GM13976 (cell line): ENCODE data around the gene PRKAG2.

Source experiments
- DNase-seq: peaks from one replicate; pipeline ENCODE4 v3.0.0; 2012; ENCODE audit warnings: low spot score
- in situ Hi-C: fragments of 300-500 bp; cut with MboI; formaldehyde crosslinking; loops from one replicate; pipeline ENCODE4 v1.12.0; 2022; ENCODE audit warnings: low sequenced_read_pairs, mixed read lengths, inconsistent platforms; ENCODE audit not compliant: unreplicated experiment
- TF ChIP-seq, protein P1 (sequence below): IDR thresholded peaks from 2 replicates; pipeline ENCODE4 v1.5.1; 2012; ENCODE audit warnings: borderline replicate concordance, mild to moderate bottlenecking; ENCODE audit not compliant: insufficient read depth; ENCODE audit errors: extremely low read depth, missing control alignments, control extremely low read depth

Gene PRKAG2

GRCh38 chr7:151838072-151838471 is 38.8 kb downstream of the PRKAG2 start:
- TF ChIP-seq, protein P1, sequence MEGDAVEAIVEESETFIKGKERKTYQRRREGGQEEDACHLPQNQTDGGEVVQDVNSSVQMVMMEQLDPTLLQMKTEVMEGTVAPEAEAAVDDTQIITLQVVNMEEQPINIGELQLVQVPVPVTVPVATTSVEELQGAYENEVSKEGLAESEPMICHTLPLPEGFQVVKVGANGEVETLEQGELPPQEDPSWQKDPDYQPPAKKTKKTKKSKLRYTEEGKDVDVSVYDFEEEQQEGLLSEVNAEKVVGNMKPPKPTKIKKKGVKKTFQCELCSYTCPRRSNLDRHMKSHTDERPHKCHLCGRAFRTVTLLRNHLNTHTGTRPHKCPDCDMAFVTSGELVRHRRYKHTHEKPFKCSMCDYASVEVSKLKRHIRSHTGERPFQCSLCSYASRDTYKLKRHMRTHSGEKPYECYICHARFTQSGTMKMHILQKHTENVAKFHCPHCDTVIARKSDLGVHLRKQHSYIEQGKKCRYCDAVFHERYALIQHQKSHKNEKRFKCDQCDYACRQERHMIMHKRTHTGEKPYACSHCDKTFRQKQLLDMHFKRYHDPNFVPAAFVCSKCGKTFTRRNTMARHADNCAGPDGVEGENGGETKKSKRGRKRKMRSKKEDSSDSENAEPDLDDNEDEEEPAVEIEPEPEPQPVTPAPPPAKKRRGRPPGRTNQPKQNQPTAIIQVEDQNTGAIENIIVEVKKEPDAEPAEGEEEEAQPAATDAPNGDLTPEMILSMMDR: no peak
- DNase-seq: no peak
- in situ Hi-C loops: no loop called here

- TF ChIP-seq, protein P1: no peak
- in situ Hi-C loops: no loop called here
- no peak for DNase-seq
These were observed 39.5 kb downstream of the PRKAG2 start for GRCh38 chr7:151837285-151838042.

DNA sequence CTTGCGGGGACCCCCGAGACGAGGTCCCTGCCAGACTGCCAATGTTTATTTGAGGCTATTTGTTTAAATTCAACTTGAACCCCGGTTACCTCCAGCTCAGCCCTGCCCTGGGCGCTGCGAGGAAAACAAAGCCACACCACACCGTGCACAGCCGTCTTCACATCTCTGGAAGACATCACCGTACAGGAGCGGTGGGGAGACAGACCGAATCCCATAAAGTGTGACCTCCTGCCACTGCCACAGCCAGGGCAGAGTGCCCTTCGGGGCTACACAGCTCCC is 40.0 kb downstream of the PRKAG2 start:
- TF ChIP-seq, protein P1: no peak
- in situ Hi-C loops: no loop called here
- DNase-seq: no peak

DNA sequence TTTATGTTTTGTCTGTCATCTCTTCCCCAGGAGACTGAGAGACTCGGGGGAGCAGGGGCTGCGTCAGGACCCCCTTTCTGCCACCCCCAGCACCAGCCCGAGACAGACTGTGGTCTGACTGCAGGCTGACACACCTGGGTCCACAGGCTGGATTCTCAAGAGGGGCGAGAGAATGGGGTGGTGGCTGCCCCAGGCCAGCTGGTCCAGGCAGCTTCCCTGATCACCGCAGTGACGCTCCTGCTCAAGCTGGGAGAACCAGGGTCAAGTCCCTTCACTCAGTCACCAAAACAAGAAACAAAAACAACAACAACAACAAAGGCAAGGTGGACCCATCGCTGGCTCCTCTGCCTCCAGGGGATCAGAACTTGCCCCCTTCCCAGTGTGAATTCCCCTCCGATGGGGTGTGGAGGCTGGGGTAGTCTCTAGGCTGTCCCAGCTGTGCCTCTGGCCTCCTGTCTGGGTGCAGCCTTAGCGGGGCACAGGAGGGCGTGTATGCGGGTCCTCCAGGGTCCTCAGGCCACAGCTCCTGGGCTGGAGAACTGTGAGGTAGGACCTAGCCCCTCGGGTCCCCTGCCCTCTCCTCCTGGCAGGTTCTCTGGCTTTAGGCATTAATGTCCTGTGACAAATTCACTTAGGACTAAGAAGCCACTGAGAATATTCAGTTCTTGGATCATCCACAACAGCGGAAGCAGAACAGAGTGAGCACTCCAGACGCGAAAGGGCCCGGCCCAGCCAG is 40.6 kb downstream of the PRKAG2 start:
- in situ Hi-C loops: no loop called here
- DNase-seq: no peak
- TF ChIP-seq, protein P1: no peak

- DNase-seq: no peak
- TF ChIP-seq, protein P1: no peak
- in situ Hi-C loops: no loop called here
These were observed 41.3 kb downstream of the PRKAG2 start for GRCh38 chr7:151835636-151836035.

DNA sequence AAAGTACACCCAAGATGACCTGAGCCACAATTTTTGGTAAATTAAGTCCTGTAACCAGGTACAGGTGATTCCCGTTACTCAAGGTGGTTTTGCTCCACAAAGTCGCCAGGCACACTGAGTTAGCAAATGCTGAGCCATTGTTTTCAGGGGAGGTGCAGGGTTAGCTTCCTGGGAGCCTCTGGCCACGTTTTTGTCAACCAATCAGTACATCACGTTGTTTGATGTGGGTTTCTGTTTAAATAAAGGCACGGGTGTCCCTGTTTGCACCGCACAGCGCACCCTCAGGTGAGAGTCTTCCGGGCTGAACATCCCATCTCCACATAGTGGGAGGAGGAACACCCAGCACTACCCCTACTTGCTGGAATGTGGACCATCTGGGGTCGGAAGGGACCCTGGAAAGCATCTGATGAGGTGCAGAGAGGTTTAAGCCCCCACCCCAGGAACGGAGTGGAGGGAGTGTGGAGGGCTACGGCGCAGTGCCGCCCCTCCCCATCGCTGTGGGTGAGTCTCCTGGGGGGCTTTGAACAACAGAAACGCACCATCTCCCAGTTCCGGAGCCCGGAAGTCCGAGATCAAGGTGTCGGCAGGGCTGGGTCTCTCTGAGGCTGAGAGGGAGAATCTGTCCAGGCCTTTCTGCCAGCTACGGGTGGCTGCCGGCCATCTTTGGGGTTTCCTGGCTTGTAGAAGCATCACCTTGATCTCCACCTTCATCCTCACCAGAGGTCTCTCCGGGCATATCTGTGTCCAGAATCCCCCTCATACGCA is 42.5 kb downstream of the PRKAG2 start:
- no peak for DNase-seq
- in situ Hi-C loops: no loop called here
- TF ChIP-seq, protein P1: no peak
